Activated T-helper 1 cell treated with Interleukin-2 at 50 U/mL for 16 hours (primary cell): Measurements from ENCODE around the gene DIP2B.

Source experiments
- DNase-seq: peaks from one replicate; pipeline ENCODE4 v3.0.0-alpha.2; 2020; ENCODE audit warnings: low read depth

Gene DIP2B

GRCh38 chr12:50636505-50636904 is 131.7 kb downstream of the DIP2B start:
- no peak for DNase-seq

GRCh38 chr12:50637870-50638481 is 133.2 kb downstream of the DIP2B start:
- no peak for DNase-seq

GRCh38 chr12:50638482-50638880 is 133.7 kb downstream of the DIP2B start:
- DNase-seq: no peak

DNA sequence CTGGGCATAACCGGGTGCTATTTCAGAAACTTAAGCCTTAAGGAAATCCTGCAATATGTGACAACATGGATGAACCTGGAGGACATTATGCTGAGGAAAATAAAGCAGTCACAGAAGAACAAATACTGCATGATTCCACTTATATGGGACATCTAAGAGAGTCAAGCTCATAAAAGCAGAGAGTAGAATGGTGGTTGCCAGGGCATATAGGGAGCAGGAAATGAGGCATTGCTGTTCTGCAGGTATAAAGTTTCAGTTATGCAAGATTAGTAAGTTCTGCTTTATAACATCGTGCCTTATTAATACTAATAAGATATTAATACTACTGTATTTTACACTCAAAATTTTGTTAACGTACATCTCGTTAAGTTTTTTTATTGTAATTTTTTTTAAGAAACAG is 134.9 kb downstream of the DIP2B start:
- DNase-seq: no peak

DNA sequence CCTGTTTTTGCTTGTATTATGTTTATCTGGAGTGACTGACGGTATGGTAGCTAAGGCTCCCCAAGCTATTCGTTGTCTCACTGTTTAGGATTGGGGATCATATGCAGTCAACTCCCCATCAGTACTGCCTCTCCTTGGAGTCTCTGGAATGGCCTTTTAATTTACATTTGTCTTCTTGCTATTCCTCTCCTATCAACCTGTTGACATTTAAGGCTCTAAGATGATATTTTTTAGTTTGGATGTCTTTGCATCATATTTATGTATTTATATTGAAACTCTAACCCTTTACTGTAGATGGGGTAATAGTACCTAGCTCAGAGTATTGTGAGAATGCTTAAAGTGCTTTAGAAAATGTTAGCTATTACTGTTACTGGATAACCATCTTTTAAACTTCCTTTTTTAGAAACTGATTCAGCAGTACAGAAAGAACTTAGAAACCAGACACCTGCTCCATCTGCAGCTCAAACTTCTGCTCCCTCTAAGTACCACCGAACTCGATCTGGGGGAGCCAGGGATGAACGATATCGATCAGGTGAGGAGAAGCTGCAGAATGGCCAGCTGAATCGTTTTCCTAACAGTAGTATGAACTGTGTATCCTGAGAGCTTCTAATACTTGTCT is 135.6 kb downstream of the DIP2B start:
- no peak for DNase-seq

- no peak for DNase-seq
Measured at GRCh38 chr12:50641566-50641965, 136.8 kb downstream of the DIP2B start.

DNA sequence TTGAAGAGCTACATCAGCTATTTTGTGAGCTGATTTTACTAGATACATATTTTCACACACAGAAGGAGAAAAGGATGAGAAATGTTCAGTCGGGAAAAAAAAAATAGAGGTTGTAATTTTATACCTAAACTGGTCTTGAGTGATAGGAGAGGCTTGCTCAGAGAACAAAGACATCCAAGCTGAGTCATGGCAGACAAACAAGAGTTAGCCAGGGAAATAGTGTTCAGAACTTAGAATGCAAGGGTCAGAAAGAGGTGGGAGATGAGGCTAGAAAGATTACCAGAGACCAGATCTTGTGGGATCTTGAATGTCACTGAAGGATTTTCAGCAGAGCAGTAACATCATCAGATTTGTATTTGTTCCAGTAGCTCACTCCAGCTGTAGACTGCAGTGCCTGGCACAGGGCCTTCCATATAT is 137.3 kb downstream of the DIP2B start:
- DNase-seq: no peak

- no peak for DNase-seq
Measured at GRCh38 chr12:50642761-50643160, 138.0 kb downstream of the DIP2B start.

DNA sequence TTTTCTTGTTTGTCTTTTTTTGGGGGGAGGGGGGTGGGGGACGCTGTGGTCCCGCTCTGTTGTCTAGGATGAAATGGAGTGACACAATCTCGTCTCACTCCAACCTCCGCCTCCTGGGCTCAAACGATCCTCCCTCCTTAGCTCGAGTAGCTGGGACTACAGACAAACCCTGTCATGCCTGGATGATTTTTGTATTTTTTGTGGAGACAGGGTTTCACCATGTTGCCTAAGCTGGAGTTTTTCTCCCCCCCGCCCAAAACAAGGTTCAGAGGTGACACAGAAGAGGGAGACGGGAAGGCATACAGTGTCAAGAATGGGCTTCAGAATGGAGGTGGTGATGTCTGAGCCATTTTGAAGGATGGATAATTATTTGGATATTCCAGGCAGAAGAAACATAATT is 142.2 kb downstream of the DIP2B start:
- no peak for DNase-seq

GRCh38 chr12:50647479-50647878 is 142.7 kb downstream of the DIP2B start:
- DNase-seq: no peak

- DNase-seq: no peak
Measured at GRCh38 chr12:50650285-50650684, 145.5 kb downstream of the DIP2B start.

GRCh38 chr12:50655374-50655921 is 150.7 kb downstream of the DIP2B start:
- no peak for DNase-seq

- DNase-seq: no peak
Measured at GRCh38 chr12:50659260-50659659, 154.5 kb downstream of the DIP2B start.

DNA sequence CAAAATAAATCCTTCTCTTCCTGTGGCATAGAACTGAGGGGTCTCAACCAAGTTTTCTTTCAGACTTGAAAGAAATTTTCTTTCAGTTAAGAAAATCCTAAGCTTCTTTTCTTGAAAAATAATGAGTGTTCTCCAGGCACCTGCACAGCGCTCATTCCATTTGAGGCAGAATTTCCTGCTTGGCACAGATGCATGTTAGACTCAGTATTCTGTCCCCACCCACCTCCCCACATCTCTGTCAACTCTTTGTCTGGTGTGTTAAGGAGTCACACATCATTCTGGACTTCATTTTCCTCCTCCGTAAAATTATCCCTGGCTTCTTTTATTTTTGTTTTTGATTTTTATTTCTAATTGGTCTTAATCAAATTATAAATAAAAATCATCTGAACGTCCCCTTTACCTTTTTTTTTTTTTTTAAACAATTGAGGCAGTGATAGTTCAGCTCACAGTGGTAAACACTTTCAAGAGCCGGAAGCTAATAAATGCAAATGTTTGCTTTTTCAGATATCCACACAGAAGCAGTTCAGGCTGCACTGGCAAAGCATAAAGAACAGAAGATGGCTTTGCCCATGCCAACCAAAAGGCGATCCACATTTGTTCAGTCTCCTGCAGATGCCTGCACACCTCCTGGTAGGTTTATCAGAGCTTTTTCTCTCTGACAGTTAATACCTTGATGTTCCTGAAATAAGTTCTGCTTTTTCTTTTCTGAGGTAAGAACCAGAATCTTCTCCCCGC is 155.1 kb downstream of the DIP2B start:
- DNase-seq: no peak

DNA sequence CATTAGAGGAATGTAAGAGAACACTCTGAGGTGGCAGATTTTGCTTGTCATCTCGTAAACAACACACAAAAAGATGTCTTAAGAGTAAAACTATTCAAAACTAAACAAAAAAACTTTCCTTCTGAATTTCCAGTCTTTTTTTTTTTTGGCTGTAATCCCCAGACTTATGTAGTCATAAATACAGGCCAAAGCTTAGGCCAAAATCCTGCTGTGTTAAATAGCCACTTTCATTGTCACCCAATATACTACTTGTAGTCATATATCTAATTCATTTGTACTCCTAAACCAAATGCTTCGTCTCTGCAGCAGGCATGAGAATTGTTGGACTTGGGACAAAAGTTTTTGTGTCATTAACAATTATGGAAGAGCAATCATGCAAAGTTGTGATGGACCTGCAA is 155.6 kb downstream of the DIP2B start:
- no peak for DNase-seq

GRCh38 chr12:50661300-50662115 is 156.7 kb downstream of the DIP2B start:
- DNase-seq: no peak

GRCh38 chr12:50662116-50662510 is 157.3 kb downstream of the DIP2B start:
- DNase-seq: no peak

DNA sequence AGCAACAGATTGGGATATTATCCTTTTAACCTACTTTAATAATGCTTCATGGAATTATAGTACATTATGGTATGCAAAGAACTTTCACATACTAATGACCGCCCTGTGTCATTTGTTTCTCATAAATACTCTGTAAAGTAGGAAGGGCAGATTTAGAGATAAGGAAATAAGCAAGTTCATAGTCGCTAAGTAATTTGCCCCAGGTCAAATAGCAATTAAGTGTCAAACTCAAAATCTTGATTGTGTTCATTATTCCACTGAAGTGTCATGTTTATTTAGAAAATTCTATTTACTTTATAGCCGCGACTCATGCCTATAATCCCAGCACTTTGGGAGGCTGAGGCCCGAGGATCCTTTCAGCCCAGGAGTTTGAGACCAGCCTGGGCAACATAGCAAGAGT is 160.4 kb downstream of the DIP2B start:
- no peak for DNase-seq

DNA sequence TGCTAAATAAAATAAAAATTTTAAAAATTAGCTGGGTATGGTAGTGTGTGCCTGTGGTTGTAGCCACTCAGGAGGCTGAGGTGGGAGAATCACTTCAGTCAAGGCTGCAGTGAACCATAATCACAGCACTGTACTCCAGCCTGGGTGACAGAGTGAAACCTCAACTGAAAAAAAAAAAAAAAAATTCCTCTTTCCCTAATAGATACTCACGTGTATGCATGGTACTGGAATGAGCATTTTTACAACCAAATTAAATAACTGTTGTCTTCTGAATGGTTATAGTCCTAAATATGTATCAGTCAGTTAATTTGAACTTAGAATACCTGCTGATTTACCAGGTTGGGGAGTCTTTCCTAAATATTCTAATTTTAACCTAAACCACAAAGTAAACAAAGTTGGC is 160.8 kb downstream of the DIP2B start:
- no peak for DNase-seq

GRCh38 chr12:50666023-50666422 is 161.2 kb downstream of the DIP2B start:
- no peak for DNase-seq

GRCh38 chr12:50672158-50672557 is 167.4 kb downstream of the DIP2B start:
- no peak for DNase-seq

GRCh38 chr12:50676756-50677155 is 172.0 kb downstream of the DIP2B start:
- no peak for DNase-seq
